Tongue (tissue), 2 donors: ENCODE results near the gene C19orf73. TPM values are rescaled to one million over a fixed set of nuclear protein-coding genes. Genes with fewer than 3 reads are reported as not detected.

ENCODE experiments used
- DNase-seq: peaks from one replicate; pipeline ENCODE4 v3.0.0-alpha.2; 2015
- total RNA-seq: library from RNA; depleted of rRNA; stranded (reverse); fragments of >200 nt; gene quantifications from one replicate; pipeline ENCODE4 v1.2.3, GENCODE V29; 2014

C19orf73 gene
- total RNA-seq, 1 donor from 2014 or later, result 0.51 TPM

- DNase-seq, result no peak
Observed at GRCh38 chr19:49101160-49101559, 17.8 kb downstream of the C19orf73 start.

- DNase-seq, result no peak
Observed at GRCh38 chr19:49098795-49099194, 20.1 kb downstream of the C19orf73 start.

GRCh38 chr19:49097453-49098288, 21.3 kb downstream of the C19orf73 start:
- peak; percentile 90 for DNase-seq

GRCh38 chr19:49094505-49095482, 24.1 kb downstream of the C19orf73 start:
- DNase-seq, result peak; percentile 76

- no peak for DNase-seq
Observed at GRCh38 chr19:49092686-49093085, 26.3 kb downstream of the C19orf73 start.

- DNase-seq, result no peak
Observed at GRCh38 chr19:49091391-49092038, 27.4 kb downstream of the C19orf73 start.

- DNase-seq, result no peak
Observed at GRCh38 chr19:49086296-49086695, 32.6 kb downstream of the C19orf73 start.

GRCh38 chr19:49085868-49086232, 33.1 kb downstream of the C19orf73 start:
- no peak for DNase-seq

GRCh38 chr19:49085020-49085867, 33.7 kb downstream of the C19orf73 start, which contains the start of gene SNRNP70:
Gene SNRNP70 (plus strand): TSS chr19:49085451. CDS start chr19:49086415, 964 bp downstream.
- peak; percentile 100 for DNase-seq

- no peak for DNase-seq
Observed at GRCh38 chr19:49084206-49085019, 34.5 kb downstream of the C19orf73 start.

GRCh38 chr19:49081273-49081672, 37.7 kb downstream of the C19orf73 start:
- no peak for DNase-seq

GRCh38 chr19:49080392-49080791, 38.6 kb downstream of the C19orf73 start:
- no peak for DNase-seq

- DNase-seq, result peak; percentile 55
Observed at GRCh38 chr19:49074869-49075268, 44.1 kb downstream of the C19orf73 start.

- peak; percentile 73 for DNase-seq
Observed at GRCh38 chr19:49073514-49074378, 45.2 kb downstream of the C19orf73 start.

GRCh38 chr19:49071860-49072547, 46.9 kb downstream of the C19orf73 start:
- peak; percentile 34 for DNase-seq

GRCh38 chr19:49070416-49070815, 48.5 kb downstream of the C19orf73 start:
- DNase-seq, result no peak

- no peak for DNase-seq
Observed at GRCh38 chr19:49069026-49069425, 49.9 kb downstream of the C19orf73 start.
